ENCODE results near the gene HES5.
"Not testable (repeated sequence)": the region's sequence is repeated elsewhere in the genome, so short reads cannot be mapped to it uniquely, and the experiment has no call there.

HES5 gene

GRCh38 chr1:2529784-2530512, at the start of gene HES5:
HES5 (minus strand) TSS chr1:2530263; CDS start chr1:2530164, 99 bp downstream.
- peaks cover 33% of the 10 kb centered on the region for H3K4me1 Mint-ChIP-seq
- ATAC-seq, result no peak
- no peaks in the 10 kb centered on the region for H3K9me3 Mint-ChIP-seq
- H3K36me3 Mint-ChIP-seq, result no peaks in the 10 kb centered on the region
- peaks cover 21% of the 10 kb centered on the region for H3K27me3 Mint-ChIP-seq
- H3K4me3 Mint-ChIP-seq, result peak within 1 kb of the TSS; percentile 80
- H3K27ac Mint-ChIP-seq, result peak within 1 kb of the TSS; percentile 37

GRCh38 chr1:2578758-2579118, 48.7 kb upstream of the HES5 start:
- ATAC-seq, result no peak
- H3K9me3 Mint-ChIP-seq, result peaks cover 8% of the 10 kb centered on the region
- H3K27ac Mint-ChIP-seq, result peak overlapping the region; percentile 92
- H3K4me3 Mint-ChIP-seq, result peak overlapping the region; percentile 92
- H3K4me1 Mint-ChIP-seq, result peaks cover 90% of the 10 kb centered on the region
- H3K36me3 Mint-ChIP-seq, result peaks cover 23% of the 10 kb centered on the region
- H3K27me3 Mint-ChIP-seq, result no peaks in the 10 kb centered on the region

GRCh38 chr1:2577565-2578075, 47.6 kb upstream of the HES5 start:
- peak overlapping the region; percentile 92 for H3K27ac Mint-ChIP-seq
- peaks cover 25% of the 10 kb centered on the region for H3K36me3 Mint-ChIP-seq
- peak; percentile 68 for ATAC-seq
- peaks cover 17% of the 10 kb centered on the region for H3K9me3 Mint-ChIP-seq
- not testable (repeated sequence) for H3K27me3 Mint-ChIP-seq
- peaks cover 90% of the 10 kb centered on the region for H3K4me1 Mint-ChIP-seq
- H3K4me3 Mint-ChIP-seq, result peak overlapping the region; percentile 92

GRCh38 chr1:2575801-2576663, 46.0 kb upstream of the HES5 start:
- H3K4me1 Mint-ChIP-seq, result peaks cover 74% of the 10 kb centered on the region
- peak overlapping the region; percentile 92 for H3K4me3 Mint-ChIP-seq
- ATAC-seq, result no peak
- H3K27me3 Mint-ChIP-seq, result no peaks in the 10 kb centered on the region
- H3K36me3 Mint-ChIP-seq, result peaks cover 18% of the 10 kb centered on the region
- H3K9me3 Mint-ChIP-seq, result peaks cover 15% of the 10 kb centered on the region
- H3K27ac Mint-ChIP-seq, result peak overlapping the region; percentile 92

GRCh38 chr1:2574350-2574749, 44.3 kb upstream of the HES5 start:
- ATAC-seq, result no peak
- peaks cover 58% of the 10 kb centered on the region for H3K4me1 Mint-ChIP-seq
- no peaks in the 10 kb centered on the region for H3K27me3 Mint-ChIP-seq
- H3K9me3 Mint-ChIP-seq, result peaks cover 15% of the 10 kb centered on the region
- no peak overlapping the region for H3K27ac Mint-ChIP-seq
- H3K36me3 Mint-ChIP-seq, result peaks cover 12% of the 10 kb centered on the region
- no peak overlapping the region for H3K4me3 Mint-ChIP-seq

GRCh38 chr1:2573250-2573920, 43.3 kb upstream of the HES5 start:
- H3K4me1 Mint-ChIP-seq, result peaks cover 49% of the 10 kb centered on the region
- no peak overlapping the region for H3K4me3 Mint-ChIP-seq
- H3K27ac Mint-ChIP-seq, result peak overlapping the region; percentile 11
- H3K9me3 Mint-ChIP-seq, result peaks cover 15% of the 10 kb centered on the region
- H3K27me3 Mint-ChIP-seq, result no peaks in the 10 kb centered on the region
- no peak for ATAC-seq
- H3K36me3 Mint-ChIP-seq, result peaks cover 6% of the 10 kb centered on the region

- no peak for ATAC-seq
- Mint-ChIP-seq H3K27me3 (no peaks in the 10 kb centered on the region), H3K4me1 (peaks cover 39% of the 10 kb centered on the region), H3K4me3 (no peak overlapping the region), H3K9me3 (peaks cover 15% of the 10 kb centered on the region), H3K27ac (no peak overlapping the region), H3K36me3 (peaks cover 6% of the 10 kb centered on the region)
Measured at GRCh38 chr1:2571348-2571747, 41.3 kb upstream of the HES5 start.

GRCh38 chr1:2570332-2570731, 40.3 kb upstream of the HES5 start:
- no peak for ATAC-seq
- no peak overlapping the region for H3K4me3 Mint-ChIP-seq
- peaks cover 6% of the 10 kb centered on the region for H3K36me3 Mint-ChIP-seq
- H3K27me3 Mint-ChIP-seq, result no peaks in the 10 kb centered on the region
- H3K27ac Mint-ChIP-seq, result no peak overlapping the region
- H3K4me1 Mint-ChIP-seq, result peaks cover 35% of the 10 kb centered on the region
- peaks cover 15% of the 10 kb centered on the region for H3K9me3 Mint-ChIP-seq

GRCh38 chr1:2569703-2570102, 39.6 kb upstream of the HES5 start:
- H3K27ac Mint-ChIP-seq, H3K27me3 Mint-ChIP-seq, ATAC-seq, H3K4me3 Mint-ChIP-seq, H3K36me3 Mint-ChIP-seq: not testable (repeated sequence)
- peaks cover 39% of the 10 kb centered on the region for H3K4me1 Mint-ChIP-seq
- H3K9me3 Mint-ChIP-seq, result peaks cover 15% of the 10 kb centered on the region

GRCh38 chr1:2569060-2569459, 39.0 kb upstream of the HES5 start:
- Mint-ChIP-seq H3K27me3 (no peaks in the 10 kb centered on the region), H3K4me3 (no peak overlapping the region), H3K4me1 (peaks cover 44% of the 10 kb centered on the region), H3K36me3 (peaks cover 12% of the 10 kb centered on the region), H3K9me3 (peaks cover 14% of the 10 kb centered on the region), H3K27ac (no peak overlapping the region)
- ATAC-seq, result no peak

- peaks cover 42% of the 10 kb centered on the region for H3K4me1 Mint-ChIP-seq
- H3K27me3 Mint-ChIP-seq, H3K27ac Mint-ChIP-seq, H3K4me3 Mint-ChIP-seq, H3K9me3 Mint-ChIP-seq, H3K36me3 Mint-ChIP-seq: not testable (repeated sequence)
- peak; percentile 50 for ATAC-seq
Measured at GRCh38 chr1:2568187-2568816, 38.2 kb upstream of the HES5 start.

- Mint-ChIP-seq H3K4me3 (peak overlapping the region; percentile 12), H3K27ac (no peak overlapping the region), H3K36me3 (peaks cover 12% of the 10 kb centered on the region), H3K27me3 (no peaks in the 10 kb centered on the region), H3K9me3 (no peaks in the 10 kb centered on the region), H3K4me1 (peaks cover 41% of the 10 kb centered on the region)
- no peak for ATAC-seq
Measured at GRCh38 chr1:2567083-2567679, 37.1 kb upstream of the HES5 start.

- Mint-ChIP-seq H3K4me1 (peaks cover 47% of the 10 kb centered on the region), H3K9me3 (no peaks in the 10 kb centered on the region), H3K4me3 (no peak overlapping the region), H3K36me3 (peaks cover 17% of the 10 kb centered on the region), H3K27me3 (no peaks in the 10 kb centered on the region), H3K27ac (peak overlapping the region; percentile 22)
- ATAC-seq, result peak; percentile 18
Measured at GRCh38 chr1:2566101-2567045, 36.3 kb upstream of the HES5 start.

Measured in stimulated activated memory B cell treated with anti-CD40 and anti-IgM and Interleukin-4, amounts not matched to agents 10 μg/mL and 1 μg/mL and 100 μg/mL, for 72 hours (primary cell).